Mesenchymal stem cell (in vitro differentiated cells and primary cell): ENCODE data around the gene DYNAP.

Source experiments
- DNase-seq: peaks from one replicate; pipeline ENCODE4 v3.0.0-alpha.2; 2013
- H2AFZ ChIP-seq: one replicate; pipeline ENCODE4 v1.6.1; 2013; ENCODE audit warnings: low read depth, mild to moderate bottlenecking, control low read depth, inconsistent platforms, low read length, moderate library complexity
- H2AK5ac ChIP-seq: 2 replicates; pipeline ENCODE4 v1.6.1; 2013; ENCODE audit warnings: low read length, moderate library complexity, mild to moderate bottlenecking, inconsistent platforms; ENCODE audit not compliant: severe bottlenecking
- H2BK120ac ChIP-seq: one replicate; pipeline ENCODE4 v1.6.1; 2013; ENCODE audit warnings: low read depth, mild to moderate bottlenecking, inconsistent platforms, low read length, moderate library complexity
- H2BK12ac ChIP-seq, 2 experiments: one replicate each; pipeline ENCODE4 v1.6.1; 2013; ENCODE audit warnings: inconsistent platforms in 2 of 2, low read length in 2 of 2, mild to moderate bottlenecking in 2 of 2, moderate library complexity in 2 of 2, control low read depth in 1 of 2
- H2BK15ac ChIP-seq: one replicate; pipeline ENCODE4 v1.6.1; 2013; ENCODE audit warnings: mild to moderate bottlenecking, low read depth, inconsistent platforms; ENCODE audit not compliant: poor library complexity, severe bottlenecking
- H2BK5ac ChIP-seq: 2 replicates; pipeline ENCODE4 v1.6.1; 2013; ENCODE audit warnings: low read depth, mild to moderate bottlenecking, low read length, control low read depth, inconsistent platforms; ENCODE audit not compliant: poor library complexity, severe bottlenecking
- H3K14ac ChIP-seq, 2 experiments: one replicate each; pipeline ENCODE4 v1.6.1; 2013; ENCODE audit warnings: inconsistent platforms in 2 of 2, low read length in 2 of 2, control low read depth in 1 of 2, mild to moderate bottlenecking in 1 of 2, moderate library complexity in 1 of 2
- H3K18ac ChIP-seq, 2 experiments: one replicate each; pipeline ENCODE4 v1.6.1; 2013; ENCODE audit warnings: inconsistent platforms in 2 of 2, low read length in 2 of 2, control low read depth in 1 of 2, low read depth in 1 of 2, mild to moderate bottlenecking in 1 of 2
- H3K23ac ChIP-seq, 2 experiments: one replicate each; pipeline ENCODE4 v1.6.1; 2013; ENCODE audit warnings: inconsistent platforms in 2 of 2, low read length in 2 of 2, mild to moderate bottlenecking in 2 of 2, moderate library complexity in 2 of 2, control low read depth in 1 of 2
- H3K27ac ChIP-seq: 2 replicates; pipeline ENCODE4 v1.5.1; 2013; ENCODE audit warnings: mild to moderate bottlenecking, moderate library complexity, low read length, control low read depth, inconsistent platforms; ENCODE audit not compliant: poor library complexity, severe bottlenecking
- H3K27me3 ChIP-seq, 2 experiments: 2 replicates each; pipeline versions ENCODE4 v1.6.1 to v1.7.0; 2013; ENCODE audit warnings: low read length in 2 of 2, mild to moderate bottlenecking in 2 of 2, moderate library complexity in 2 of 2, control low read depth in 1 of 2, inconsistent platforms in 1 of 2; ENCODE audit not compliant: control insufficient read depth in 1 of 2, insufficient read depth in 1 of 2
- H3K36me3 ChIP-seq, 2 experiments: 2 replicates each; pipeline versions ENCODE4 v1.6.1 to v1.7.0; 2013; ENCODE audit warnings: low read length in 2 of 2, control low read depth in 1 of 2, inconsistent platforms in 1 of 2, low read depth in 1 of 2, mild to moderate bottlenecking in 1 of 2; ENCODE audit not compliant: insufficient read depth in 2 of 2, control insufficient read depth in 1 of 2
- H3K4ac ChIP-seq, 2 experiments: one replicate each; pipeline ENCODE4 v1.6.1; 2013; ENCODE audit warnings: inconsistent platforms in 2 of 2, low read length in 2 of 2, mild to moderate bottlenecking in 2 of 2, moderate library complexity in 2 of 2, control low read depth in 1 of 2, low read depth in 1 of 2
- H3K4me1 ChIP-seq: 2 replicates; pipeline ENCODE4 v1.6.1; 2013; ENCODE audit warnings: low read depth, low read length, control low read depth; ENCODE audit not compliant: control insufficient read depth, insufficient read depth
- H3K4me2 ChIP-seq: 2 replicates; pipeline ENCODE4 v1.6.1; 2013; ENCODE audit warnings: low read length, mild to moderate bottlenecking, inconsistent platforms; ENCODE audit not compliant: poor library complexity, severe bottlenecking
- H3K4me3 ChIP-seq, 2 experiments: 2 replicates each; pipeline versions ENCODE4 v1.5.1 to v1.7.0; 2013; ENCODE audit warnings: low read length in 2 of 2, mild to moderate bottlenecking in 2 of 2, control low read depth in 1 of 2, low read depth in 1 of 2; ENCODE audit not compliant: insufficient read depth in 1 of 2
- H3K79me1 ChIP-seq: replicated peaks from 2 replicates; pipeline ENCODE4 v1.6.1; 2013; ENCODE audit warnings: mild to moderate bottlenecking, control low read depth, low read length, inconsistent platforms; ENCODE audit not compliant: poor library complexity, severe bottlenecking
- H3K9ac ChIP-seq: 2 replicates; pipeline ENCODE4 v1.7.0; 2013; ENCODE audit warnings: mild to moderate bottlenecking, low read length, moderate library complexity
- H3K9me3 ChIP-seq: 2 replicates; pipeline ENCODE4 v1.7.0; 2013; ENCODE audit warnings: mild to moderate bottlenecking, low read length; ENCODE audit not compliant: control insufficient read depth
- H4K8ac ChIP-seq: one replicate; pipeline ENCODE4 v1.6.1; 2013; ENCODE audit warnings: inconsistent platforms, mild to moderate bottlenecking, low read length, moderate library complexity
- H4K91ac ChIP-seq: one replicate; pipeline ENCODE4 v1.6.1; 2013; ENCODE audit warnings: mild to moderate bottlenecking, low read length, inconsistent platforms
- WGBS: methylation state at CpG from one replicate; pipeline ENCODE4 v1.1.7; 2013; ENCODE audit warnings: mixed read lengths; 5-methylcytosine and 5-hydroxymethylcytosine counted together

The DYNAP gene

DNA sequence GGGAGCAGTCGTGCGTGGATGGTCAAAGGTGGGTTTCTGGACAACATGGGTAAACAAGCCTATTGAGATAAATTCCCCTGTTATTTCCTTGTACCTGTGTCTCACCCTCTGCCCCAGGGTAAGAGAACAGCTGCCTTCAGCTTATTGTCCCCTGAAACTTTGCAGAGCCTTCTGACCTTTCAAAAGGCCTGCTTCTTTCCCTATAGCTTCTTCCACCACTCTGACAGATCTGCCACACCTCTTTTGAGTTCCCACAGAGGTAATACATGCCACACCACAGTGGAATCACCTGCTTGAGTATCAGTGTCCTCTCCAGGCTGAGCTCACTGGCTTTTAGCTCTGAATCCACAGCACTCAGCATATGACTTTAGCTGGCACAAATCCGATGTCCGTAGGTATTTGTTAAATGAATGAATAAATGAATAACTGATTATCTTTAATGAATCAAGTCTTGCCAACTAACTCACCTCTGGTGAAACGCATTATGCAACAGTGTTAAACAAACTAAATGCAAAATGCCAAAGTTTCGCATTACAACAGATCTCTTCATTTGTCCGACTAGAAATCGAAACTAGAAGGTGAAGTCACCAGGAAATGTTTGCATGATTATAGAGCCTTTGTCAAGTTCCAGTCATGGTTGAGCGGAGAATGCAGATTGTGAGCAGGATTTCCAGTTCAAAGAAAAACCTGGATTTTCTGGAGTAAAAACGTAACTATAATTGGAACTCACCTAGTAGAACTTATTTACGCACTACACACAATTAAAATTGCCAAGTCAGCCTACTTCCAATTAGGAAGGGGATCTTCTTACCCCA lies 16.4 kb downstream of the DYNAP start:
- peak; percentile 14 for DNase-seq
- WGBS: 87% methylated on average over 9 of the region's 11 CpGs
- H3K9ac ChIP-seq: no peak overlapping the region

DNA sequence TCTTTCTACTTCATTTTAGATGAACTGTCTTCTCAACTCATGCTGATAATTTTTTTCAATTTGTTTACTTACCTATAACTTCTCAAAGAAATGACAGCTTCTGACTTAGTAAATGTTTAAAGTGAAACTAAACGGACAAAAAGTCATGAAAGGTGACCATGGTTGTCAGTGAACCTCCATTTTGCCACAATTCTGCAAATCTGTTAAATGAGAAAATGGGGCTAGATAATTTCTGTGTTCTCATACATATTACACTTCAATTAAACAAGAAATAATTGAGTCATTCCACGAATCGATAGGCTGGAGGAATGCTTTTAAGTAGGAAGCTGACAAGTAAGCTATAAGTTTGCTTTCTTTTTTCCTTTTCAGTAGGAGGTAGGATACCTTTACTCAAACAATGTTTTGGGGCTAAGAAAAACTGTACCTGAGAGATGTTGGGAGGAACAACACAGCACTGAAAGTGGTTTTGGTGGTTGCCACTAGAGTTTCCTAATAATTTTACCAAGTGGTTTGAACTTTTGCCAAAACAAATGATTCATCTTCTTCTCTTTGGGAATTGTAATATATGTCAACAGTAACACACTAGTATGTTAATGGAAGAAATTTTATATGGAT lies 17.1 kb downstream of the DYNAP start:
- WGBS: 68% methylated on average over 3 of the region's 3 CpGs

More for the DNA sequence above, 16.4 kb downstream of the DYNAP start:
- Histone ChIP-seq H3K23ac (no peak overlapping the region), H3K36me3 (no peaks in the 10 kb centered on the region), H3K18ac (no peak overlapping the region), H3K4me3 (no peak overlapping the region), H3K79me1 (no peaks in the 10 kb centered on the region), H2AFZ (no peak overlapping the region), H2BK5ac (no peak overlapping the region), H3K4ac (no peak overlapping the region), H3K27me3 (peaks cover 0 to 13% of the 10 kb centered on the region in 2 experiments), H2BK12ac (no peak overlapping the region), H2AK5ac (no peak overlapping the region), H3K27ac (peak overlapping the region; percentile 72), H2BK15ac (no peak overlapping the region), H4K8ac (no peak overlapping the region), H3K14ac (no peak overlapping the region), H3K4me1 (peaks cover 2% of the 10 kb centered on the region), H4K91ac (no peak overlapping the region), H3K4me2 (peak overlapping the region; percentile 53), H2BK120ac (no peak overlapping the region), H3K9me3 (no peaks in the 10 kb centered on the region)

DNA sequence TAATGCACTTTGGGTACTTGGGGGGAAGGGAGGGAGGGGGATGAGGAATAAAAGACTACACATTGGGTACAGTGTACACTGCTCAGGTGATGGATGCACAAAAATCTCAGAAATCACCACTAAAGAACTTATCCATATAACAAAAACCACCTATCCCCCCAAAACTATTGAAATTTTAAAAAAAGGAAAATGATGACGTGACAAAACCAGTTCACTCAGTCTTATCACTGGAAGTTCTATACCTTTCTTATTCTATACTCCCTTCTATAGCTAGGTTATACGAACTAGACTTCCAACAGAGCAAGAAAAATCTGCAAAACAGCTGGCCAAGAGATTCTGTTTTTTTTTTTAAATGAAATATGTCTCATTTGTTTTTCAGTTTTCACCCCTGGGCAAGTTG lies 20.8 kb downstream of the DYNAP start:
- 64% methylated on average over 1 of the region's 2 CpGs for WGBS
- H3K23ac ChIP-seq: no peak overlapping the region
- no peak overlapping the region for H4K91ac ChIP-seq
- H3K79me1 ChIP-seq: no peaks in the 10 kb centered on the region
- no peak overlapping the region for H3K4ac ChIP-seq
- no peak overlapping the region for H3K27ac ChIP-seq
- H3K9ac ChIP-seq: no peak overlapping the region
- H3K36me3 ChIP-seq: no peaks in the 10 kb centered on the region
- no peak overlapping the region for H4K8ac ChIP-seq
- no peak overlapping the region for H2BK12ac ChIP-seq
- H3K4me1 ChIP-seq: peaks cover 2% of the 10 kb centered on the region
- no peak overlapping the region for H2BK5ac ChIP-seq
- H2BK120ac ChIP-seq: no peak overlapping the region
- no peak overlapping the region for H3K14ac ChIP-seq
- H3K18ac ChIP-seq: no peak overlapping the region
- H2BK15ac ChIP-seq: no peak overlapping the region
- no peak for DNase-seq
- H2AFZ ChIP-seq: no peak overlapping the region
- no peaks in the 10 kb centered on the region for H3K9me3 ChIP-seq
- H3K4me3 ChIP-seq: no peak overlapping the region
- no peak overlapping the region for H3K4me2 ChIP-seq
- H2AK5ac ChIP-seq: no peak overlapping the region
- peaks cover 0 to 8% of the 10 kb centered on the region in 2 experiments for H3K27me3 ChIP-seq

More for the DNA sequence above, 17.1 kb downstream of the DYNAP start:
- peaks cover 0 to 13% of the 10 kb centered on the region in 2 experiments for H3K27me3 ChIP-seq
- peaks cover 2% of the 10 kb centered on the region for H3K4me1 ChIP-seq
- no peak overlapping the region for H3K23ac ChIP-seq
- H2BK120ac ChIP-seq: no peak overlapping the region
- H3K9ac ChIP-seq: no peak overlapping the region
- no peak overlapping the region for H3K14ac ChIP-seq
- no peaks in the 10 kb centered on the region for H3K79me1 ChIP-seq
- H2BK15ac ChIP-seq: no peak overlapping the region
- H2AK5ac ChIP-seq: no peak overlapping the region
- no peak overlapping the region for H2BK5ac ChIP-seq
- peak overlapping the region; percentile 72 for H3K27ac ChIP-seq
- H2AFZ ChIP-seq: no peak overlapping the region
- DNase-seq: peak; percentile 5
- H4K8ac ChIP-seq: no peak overlapping the region
- no peak overlapping the region for H3K18ac ChIP-seq
- no peaks in the 10 kb centered on the region for H3K36me3 ChIP-seq
- H3K9me3 ChIP-seq: no peaks in the 10 kb centered on the region
- peak overlapping the region; percentile 53 for H3K4me2 ChIP-seq
- H3K4ac ChIP-seq: no peak overlapping the region
- no peak overlapping the region for H3K4me3 ChIP-seq
- no peak overlapping the region for H4K91ac ChIP-seq
- H2BK12ac ChIP-seq: no peak overlapping the region

DNA sequence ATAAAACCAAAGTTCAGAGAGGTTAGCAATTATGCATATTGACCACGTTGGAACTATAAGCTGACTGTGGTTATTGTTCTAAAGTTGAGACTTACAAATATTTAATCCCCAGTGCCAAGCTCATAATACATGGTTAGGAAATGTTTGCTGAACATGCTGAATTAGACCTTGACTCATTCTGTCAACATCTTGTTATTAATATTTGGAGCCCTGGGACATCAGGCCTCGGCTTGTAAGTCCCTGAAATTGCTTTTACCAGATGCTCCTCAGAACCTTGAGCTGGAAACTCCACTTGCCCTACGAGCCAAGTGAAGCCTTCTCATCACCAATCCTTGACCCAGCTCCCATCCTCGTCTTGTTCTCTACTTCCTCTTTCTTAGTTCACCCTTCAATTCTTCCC lies 21.2 kb downstream of the DYNAP start:
- Histone ChIP-seq H3K4ac (no peak overlapping the region), H3K79me1 (no peaks in the 10 kb centered on the region), H2BK120ac (no peak overlapping the region), H4K91ac (no peak overlapping the region), H3K18ac (no peak overlapping the region), H3K36me3 (no peaks in the 10 kb centered on the region), H2AFZ (no peak overlapping the region), H3K27ac (no peak overlapping the region), H3K4me2 (no peak overlapping the region), H3K23ac (no peak overlapping the region), H2AK5ac (no peak overlapping the region), H3K4me3 (no peak overlapping the region), H2BK12ac (no peak overlapping the region), H2BK15ac (no peak overlapping the region), H3K4me1 (peaks cover 1% of the 10 kb centered on the region), H3K9me3 (no peaks in the 10 kb centered on the region), H3K27me3 (peaks cover 0 to 4% of the 10 kb centered on the region in 2 experiments), H4K8ac (no peak overlapping the region), H3K14ac (no peak overlapping the region), H2BK5ac (no peak overlapping the region), H3K9ac (no peak overlapping the region)
- DNase-seq: no peak
- 54% methylated on average over 3 of the region's 4 CpGs for WGBS
